H7 (cell line): Measurements from ENCODE around the gene EXOC6B. TPM values are rescaled to one million over a fixed set of nuclear protein-coding genes. Genes with fewer than 3 reads are reported as not detected.
A peak's percentile ranks its signal among the peaks of the same experiment; 100 is the strongest.

ENCODE experiments used
- DNase-seq: peaks from one replicate; pipeline ENCODE4 v3.0.0; 2012
- H3K27me3 ChIP-seq: 2 replicates; pipeline ENCODE4 v1.6.0; 2011; ENCODE audit warnings: mild to moderate bottlenecking, low read length; ENCODE audit not compliant: control insufficient read depth, insufficient read depth
- H3K36me3 ChIP-seq: replicated peaks from 2 replicates; pipeline ENCODE4 v1.5.1; 2011; ENCODE audit warnings: low read length; ENCODE audit not compliant: control insufficient read depth, insufficient read depth
- H3K4me3 ChIP-seq: 2 replicates; pipeline ENCODE4 v1.5.1; 2011; ENCODE audit warnings: low read depth, mild to moderate bottlenecking, control low read depth, low read length, moderate library complexity; ENCODE audit not compliant: insufficient read depth
- total RNA-seq: library from RNA; depleted of rRNA; stranded (reverse); fragments of >200 nt; shearing (Covaris generic); gene quantifications from 2 replicates; pipeline ENCODE4 v1.2.3, GENCODE V29; 2014; rRNA removed

The EXOC6B gene
- total RNA-seq = 20.5 and 25.3 TPM in 2 replicates

DNA sequence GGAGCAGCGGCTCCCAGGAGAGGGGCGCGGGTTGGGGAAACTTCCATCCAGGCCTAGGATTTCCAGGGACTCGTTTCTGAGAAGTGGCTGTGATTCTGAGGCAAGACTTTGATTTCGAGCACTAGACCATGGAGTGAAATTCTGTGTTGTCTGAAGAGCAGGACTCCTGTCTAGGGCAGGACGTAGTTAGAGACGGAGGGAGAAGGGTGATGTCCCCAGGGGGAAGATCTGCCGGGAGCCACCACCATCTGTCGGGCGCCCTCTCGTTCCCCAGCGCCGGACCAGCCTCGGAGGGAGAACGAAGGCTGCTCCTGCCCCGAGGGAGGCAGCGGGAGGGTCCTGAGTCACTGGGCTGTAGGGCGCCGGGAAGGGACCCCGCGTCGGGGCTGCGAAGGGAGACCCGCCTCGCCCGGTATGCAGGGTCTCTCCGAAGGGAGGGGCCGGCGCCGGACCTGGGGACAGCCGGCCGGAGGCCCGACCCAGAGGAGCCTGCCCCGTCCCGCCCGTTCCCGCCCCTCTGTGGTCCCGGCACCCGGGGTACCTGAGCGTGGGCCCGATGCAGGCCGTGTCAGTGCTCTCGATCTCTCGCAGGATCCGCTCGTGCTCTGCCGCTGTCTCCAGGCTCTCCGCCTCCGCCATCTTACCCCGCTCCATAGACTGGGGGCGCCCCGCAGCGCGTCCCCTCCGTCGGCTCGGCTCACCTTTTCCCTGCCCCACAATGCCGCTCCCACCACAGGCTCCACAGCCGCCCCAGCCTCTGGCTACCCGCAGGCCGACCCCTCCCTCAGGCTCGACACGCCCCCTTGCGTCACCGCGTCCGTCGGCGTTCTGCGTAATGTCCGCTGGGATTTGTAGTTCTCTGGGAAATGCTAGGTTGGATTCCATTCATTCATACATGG, at the start of gene EXOC6B:
EXOC6B (minus strand) TSS at position 777 of the 899 bp plus-strand sequence.
- DNase-seq = peak; percentile 97
- Histone ChIP-seq H3K36me3 (no peaks in the 10 kb centered on the region), H3K4me3 (peak within 1 kb of the TSS; percentile 89), H3K27me3 (no peaks in the 10 kb centered on the region)

DNA sequence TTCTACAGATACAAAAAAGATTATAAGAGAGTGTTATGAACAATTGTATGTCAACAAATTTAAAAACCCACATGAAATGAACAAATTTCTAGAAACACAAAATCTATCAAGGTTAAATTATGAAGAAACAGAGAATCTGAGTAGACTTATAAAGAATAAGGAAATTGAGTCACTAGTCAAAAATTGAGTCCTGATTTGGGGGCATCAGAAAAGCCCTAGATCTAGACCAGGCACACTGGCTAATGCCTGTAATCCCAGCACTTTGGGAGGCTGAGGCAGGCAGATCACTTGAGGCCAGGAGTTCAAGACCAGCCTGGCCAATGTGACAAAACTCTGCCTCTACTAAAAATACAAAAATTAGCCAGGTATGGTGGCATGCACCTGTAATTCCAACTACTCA, 46.0 kb upstream of the EXOC6B start:
- no peaks in the 10 kb centered on the region; the same call in 1 of the 2 replicates for H3K27me3 ChIP-seq

DNA sequence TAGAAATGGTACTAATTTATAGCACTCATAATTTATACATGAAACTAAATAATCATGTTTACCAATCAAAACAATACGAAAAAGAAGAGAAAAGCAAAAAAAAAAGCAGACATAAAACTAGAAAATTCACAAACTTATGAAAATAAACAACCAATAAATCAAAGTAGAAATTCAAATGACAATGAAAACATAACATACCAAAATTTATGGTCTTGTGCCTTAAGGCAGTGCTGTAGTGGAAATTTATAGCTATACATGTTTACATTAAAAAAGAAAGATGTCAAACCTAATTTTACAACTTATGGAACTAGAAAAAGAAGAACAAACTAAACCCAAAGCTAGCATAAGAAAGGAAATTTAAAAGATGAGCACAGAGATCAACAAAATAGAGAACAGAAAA, 45.2 kb upstream of the EXOC6B start:
- DNase-seq = no peak
- Histone ChIP-seq H3K27me3 (no peaks in the 10 kb centered on the region; the same call in 1 of the 2 replicates), H3K4me3 (no peak overlapping the region), H3K36me3 (no peaks in the 10 kb centered on the region)

More for the DNA sequence above, 46.0 kb upstream of the EXOC6B start:
- DNase-seq = no peak
- Histone ChIP-seq H3K36me3 (no peaks in the 10 kb centered on the region), H3K4me3 (no peak overlapping the region)

DNA sequence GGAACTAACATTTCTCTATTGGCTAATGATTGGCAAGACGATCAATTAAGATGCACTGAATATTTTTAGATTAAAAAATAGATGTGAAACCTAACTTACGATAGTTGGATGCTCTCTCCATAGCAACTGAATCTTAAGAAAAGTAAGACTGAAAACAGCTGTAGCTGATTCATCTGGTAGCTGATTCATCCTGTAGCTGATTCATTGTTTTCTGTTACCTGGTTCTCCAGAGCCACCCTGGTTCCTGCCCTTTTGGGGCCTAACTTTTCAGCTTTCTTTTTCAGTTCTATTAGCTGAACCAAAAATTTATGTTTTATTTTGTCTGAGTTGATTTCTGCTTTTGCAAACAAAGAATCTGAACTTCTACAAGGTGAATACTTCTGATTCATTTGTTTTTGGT, 38.7 kb upstream of the EXOC6B start:
- DNase-seq = no peak
- Histone ChIP-seq H3K36me3 (no peaks in the 10 kb centered on the region), H3K27me3 (peaks cover 5% of the 10 kb centered on the region), H3K4me3 (no peak overlapping the region)

DNA sequence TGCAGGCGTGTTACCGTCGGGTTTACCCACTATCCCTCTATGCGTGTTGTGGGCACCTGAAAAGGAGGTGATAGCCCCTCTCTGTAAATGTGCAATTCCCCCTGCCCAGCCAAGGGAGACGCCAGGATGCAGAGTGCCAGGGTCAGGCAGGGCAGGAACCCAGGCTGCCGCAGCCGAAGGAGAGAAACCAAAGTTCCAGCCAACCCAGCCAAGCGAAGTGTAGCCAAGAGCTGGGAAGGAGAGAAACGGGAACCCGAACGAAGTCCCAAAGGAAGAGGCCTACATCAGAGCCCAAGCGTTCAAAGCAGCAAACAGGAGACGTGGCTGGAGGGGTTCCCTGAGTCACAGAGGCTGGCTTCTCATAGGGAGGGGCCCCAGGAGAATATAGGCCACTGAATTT, 37.2 kb upstream of the EXOC6B start:
- Histone ChIP-seq H3K4me3 (peak overlapping the region; percentile 41), H3K36me3 (no peaks in the 10 kb centered on the region), H3K27me3 (peaks cover 5% of the 10 kb centered on the region)
- peak; percentile 53 for DNase-seq

DNA sequence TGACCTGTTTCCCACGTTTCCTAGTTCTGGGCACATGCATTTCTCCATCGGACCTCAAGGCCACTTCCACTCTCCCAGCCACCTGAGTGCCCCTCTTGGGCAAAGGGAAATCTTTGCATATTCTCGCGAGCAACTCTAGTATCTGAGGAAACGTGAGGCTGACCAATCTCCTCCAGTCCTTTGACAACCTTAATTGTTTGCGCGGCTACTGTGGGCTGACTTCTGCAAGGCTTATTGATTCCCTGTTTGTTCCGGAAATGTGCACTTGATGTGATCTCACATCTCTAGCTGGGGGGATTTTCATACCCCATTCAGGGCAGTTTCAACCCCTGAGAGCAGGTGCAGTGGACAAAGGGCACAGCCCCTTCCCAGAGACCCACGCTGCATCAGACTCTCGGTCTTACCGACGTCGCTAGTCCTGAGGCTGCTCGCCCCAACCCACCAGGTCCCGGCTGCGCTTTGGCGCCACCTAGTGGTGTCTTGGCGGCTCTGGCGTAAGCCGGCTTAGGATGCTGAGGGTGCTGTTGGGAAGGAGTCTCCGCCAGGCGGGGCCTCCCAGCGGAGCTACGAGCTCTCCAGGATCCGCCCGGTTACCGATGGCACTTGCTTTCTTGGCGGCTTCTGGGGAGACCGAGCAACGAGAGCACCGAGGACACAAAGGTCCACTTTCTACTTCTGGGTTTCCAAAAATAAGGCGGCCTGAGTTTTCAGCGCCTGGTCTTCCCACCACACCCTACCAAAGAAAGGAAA, 36.6 kb upstream of the EXOC6B start:
- peak; percentile 93 for DNase-seq
- H3K36me3 ChIP-seq = no peaks in the 10 kb centered on the region
- peaks cover 5% of the 10 kb centered on the region for H3K27me3 ChIP-seq
- peak overlapping the region; percentile 41 for H3K4me3 ChIP-seq

DNA sequence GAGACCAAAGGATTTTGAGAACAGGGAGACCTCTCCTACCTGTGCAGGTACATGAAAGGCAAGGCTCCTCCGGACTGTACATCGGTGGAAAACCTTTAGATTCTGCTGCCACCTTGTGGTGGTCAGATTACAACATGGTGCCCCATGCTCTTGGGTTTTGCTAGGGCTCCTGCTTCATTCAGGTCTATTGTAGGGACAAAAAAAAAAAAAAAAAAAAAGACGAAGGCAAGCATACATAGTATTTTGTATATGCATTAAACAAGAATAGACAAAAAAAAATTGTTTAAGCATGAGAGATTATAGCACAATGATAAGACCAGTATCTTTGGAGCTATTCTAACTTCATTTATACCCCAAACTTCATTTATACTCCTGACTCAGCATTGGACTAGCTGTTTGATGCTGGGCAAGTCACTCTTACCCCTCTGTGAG, 34.0 kb upstream of the EXOC6B start:
- Histone ChIP-seq H3K4me3 (no peak overlapping the region), H3K27me3 (peaks cover 5% of the 10 kb centered on the region; the same call in 1 of the 2 replicates), H3K36me3 (no peaks in the 10 kb centered on the region)
- DNase-seq = peak; percentile 73

DNA sequence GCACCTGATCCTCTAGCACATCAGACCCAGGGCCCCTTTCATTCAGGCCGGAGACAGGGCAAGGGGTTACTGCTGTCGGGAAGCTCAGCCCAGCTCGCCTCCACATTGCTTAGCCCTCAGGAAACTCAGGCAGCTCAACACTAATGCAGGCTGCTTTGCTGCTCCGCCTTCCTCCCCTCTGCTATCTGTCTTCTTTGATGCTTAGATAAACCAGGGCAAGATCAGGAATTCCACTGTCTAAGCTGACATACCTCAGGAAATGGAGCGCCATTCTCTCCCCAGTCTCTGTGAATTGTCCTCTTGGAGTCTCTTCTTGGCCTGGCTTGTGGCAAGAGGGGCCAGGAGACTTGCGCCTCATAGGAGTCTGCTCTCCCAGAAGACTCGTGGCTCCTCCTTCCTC, 25.5 kb upstream of the EXOC6B start:
- Histone ChIP-seq H3K27me3 (no peaks in the 10 kb centered on the region), H3K4me3 (no peak overlapping the region), H3K36me3 (no peaks in the 10 kb centered on the region)
- no peak for DNase-seq

DNA sequence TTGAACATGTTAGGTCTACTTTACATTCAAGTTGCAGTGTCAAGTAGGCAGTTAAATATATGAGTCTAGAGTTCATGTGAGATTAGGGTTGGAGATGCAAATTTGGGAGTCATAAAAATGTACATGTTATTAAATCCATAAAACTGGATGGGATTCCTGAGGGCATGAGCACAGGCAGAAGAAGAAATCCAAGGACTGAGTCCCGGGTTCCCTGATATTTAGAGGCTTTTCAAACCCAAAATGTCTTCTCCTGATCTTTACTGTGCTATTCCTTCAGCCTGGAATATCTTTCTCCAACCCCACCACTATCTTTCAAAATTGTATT, 23.3 kb upstream of the EXOC6B start:
- Histone ChIP-seq H3K27me3 (no peaks in the 10 kb centered on the region), H3K4me3 (no peak overlapping the region), H3K36me3 (no peaks in the 10 kb centered on the region)
- DNase-seq = no peak

DNA sequence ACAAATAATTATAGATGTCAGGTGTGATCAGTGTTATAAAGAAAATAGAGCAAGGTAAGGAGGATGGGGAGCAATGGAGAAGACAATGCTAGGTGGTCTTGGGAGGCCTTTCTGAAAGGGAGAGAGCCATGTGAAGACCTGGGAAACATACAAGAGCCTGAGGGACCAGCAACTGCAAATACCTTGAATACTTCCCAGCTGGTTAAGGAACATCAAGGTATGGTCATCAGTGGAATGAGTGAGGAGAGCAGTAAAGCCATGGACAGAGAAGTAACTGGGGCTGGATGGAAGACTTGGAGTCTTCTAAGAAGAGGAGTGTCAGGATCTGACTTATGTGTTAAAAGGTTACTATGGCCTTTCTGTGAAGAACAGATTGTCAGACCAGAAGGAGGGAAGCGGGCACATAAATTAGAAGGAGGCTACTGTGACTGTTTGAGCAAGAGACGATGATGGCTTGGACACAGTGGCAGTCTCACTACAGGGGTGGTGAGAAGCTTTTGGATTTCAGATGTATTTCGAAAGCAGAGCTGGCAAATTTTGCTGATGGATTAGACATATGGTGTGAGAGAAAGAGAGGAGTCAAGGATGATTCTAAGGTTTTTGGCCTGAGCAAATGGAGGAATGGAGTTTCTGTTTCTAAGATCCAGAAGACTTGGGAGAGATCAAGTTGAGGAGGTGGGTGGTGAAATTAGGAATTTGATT, 22.8 kb upstream of the EXOC6B start:
- H3K36me3 ChIP-seq = no peaks in the 10 kb centered on the region
- H3K4me3 ChIP-seq = no peak overlapping the region
- DNase-seq = no peak
- no peaks in the 10 kb centered on the region for H3K27me3 ChIP-seq

DNA sequence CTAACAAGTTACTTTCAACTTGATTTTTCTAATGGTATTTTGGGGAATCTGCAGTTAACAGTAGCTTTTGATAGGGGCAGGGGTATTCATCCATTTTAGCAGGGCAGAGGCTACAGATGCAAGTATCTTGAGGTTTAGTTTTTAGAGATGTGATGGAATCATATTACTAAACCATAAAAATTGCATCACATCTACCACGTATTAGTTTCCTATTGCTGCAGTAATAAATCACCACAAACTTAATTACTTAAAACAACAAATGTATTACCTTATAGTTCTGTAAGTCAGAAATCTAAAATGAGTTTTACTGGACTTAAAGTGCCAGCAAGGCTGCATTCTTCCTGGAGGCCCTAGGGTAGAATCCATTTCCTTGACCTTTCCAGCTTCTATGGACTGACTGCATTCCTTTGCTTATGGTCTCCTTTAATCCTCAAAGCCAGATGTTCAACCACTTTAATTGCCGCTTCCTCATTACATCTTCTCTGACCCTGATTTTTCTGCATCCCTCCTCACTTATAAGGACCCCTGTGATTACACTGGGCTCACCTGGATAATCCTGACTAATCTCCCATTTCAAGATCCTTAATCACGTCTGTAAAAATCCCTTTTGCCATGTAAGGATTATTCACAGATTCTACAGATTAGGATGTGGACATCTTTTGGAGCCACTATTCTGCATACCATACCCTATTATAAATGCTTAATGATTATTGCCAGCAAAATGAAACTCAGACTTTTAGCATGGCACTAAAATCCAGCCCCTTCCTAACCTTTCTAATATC, 21.9 kb upstream of the EXOC6B start:
- Histone ChIP-seq H3K36me3 (no peaks in the 10 kb centered on the region), H3K4me3 (no peak overlapping the region), H3K27me3 (no peaks in the 10 kb centered on the region)
- DNase-seq = no peak

DNA sequence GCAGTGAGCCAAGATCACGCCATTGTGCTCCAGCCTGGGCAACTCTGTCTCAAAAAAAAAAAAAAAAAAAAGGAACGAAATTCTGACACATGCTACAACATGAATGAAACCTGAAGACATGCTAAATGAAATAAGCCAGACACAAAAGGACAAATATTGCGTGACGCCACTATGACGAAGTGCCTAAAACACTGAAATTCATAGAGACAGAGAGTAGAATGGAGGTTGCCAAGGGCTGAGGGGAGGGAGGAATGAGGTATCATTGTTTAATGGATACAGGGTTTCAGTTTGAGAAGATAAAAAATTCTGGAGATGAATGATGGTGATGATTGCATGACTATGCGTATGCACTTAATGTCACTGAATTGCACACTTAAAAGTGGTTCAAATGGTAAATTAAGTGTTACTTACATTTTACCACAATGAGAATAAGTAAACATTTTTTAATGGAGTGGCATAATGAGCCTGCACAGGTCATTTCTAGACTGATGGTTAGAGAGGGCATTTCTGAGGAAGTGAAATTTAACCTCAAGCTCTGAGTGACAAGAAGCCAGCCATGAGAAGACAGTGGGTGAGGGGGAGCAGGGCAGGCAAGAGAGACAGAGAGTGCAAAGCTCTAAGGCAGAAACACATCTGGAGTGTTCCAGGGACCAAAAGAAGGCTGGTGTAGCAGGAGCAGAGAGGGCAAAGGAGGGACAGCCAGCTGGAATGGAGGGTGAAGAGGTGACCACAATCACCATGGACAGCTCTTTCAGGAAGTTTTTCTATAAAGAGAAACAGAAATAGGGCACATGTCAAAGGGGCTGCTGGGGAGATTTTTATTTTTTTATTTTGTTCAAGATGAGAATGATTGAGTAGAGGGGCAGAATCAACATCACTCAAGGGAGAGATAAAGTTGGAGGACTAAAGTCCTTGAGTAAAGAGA, 20.6 kb upstream of the EXOC6B start:
- Histone ChIP-seq H3K4me3 (no peak overlapping the region), H3K36me3 (no peaks in the 10 kb centered on the region), H3K27me3 (no peaks in the 10 kb centered on the region)
- no peak for DNase-seq

DNA sequence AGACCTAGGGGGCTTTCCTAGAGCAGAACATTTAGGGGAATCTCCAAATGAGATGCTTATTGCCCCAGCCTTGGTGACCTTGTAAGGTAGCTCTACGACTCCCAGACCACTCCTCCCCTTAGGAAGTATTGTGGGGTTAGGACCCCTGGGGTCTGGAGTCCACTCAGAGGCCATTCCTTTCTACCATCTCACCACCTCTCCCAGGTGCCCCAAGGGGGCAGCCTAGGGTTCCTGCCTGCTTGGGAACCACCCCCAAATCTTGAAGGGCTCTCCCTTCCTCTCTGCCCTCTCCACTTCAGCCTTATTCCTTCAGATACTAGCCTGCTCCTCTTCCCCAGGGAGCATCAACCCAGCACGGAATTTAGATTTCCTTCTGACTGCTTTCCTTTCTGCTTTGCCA, 17.5 kb upstream of the EXOC6B start:
- DNase-seq = peak; percentile 61
- H3K4me3 ChIP-seq = no peak overlapping the region
- H3K27me3 ChIP-seq = no peaks in the 10 kb centered on the region
- no peaks in the 10 kb centered on the region for H3K36me3 ChIP-seq
